ENCODE data around the gene GPC5.
"Not testable (repeated sequence)": the region's sequence is repeated elsewhere in the genome, so short reads cannot be mapped to it uniquely, and the experiment has no call there.

Gene GPC5

GRCh38 chr13:92734545-92734944, 1336.1 kb downstream of the GPC5 start:
- no peak for DNase-seq (ENCODE audit: low read depth in 2 of 2)

- DNase-seq (ENCODE audit: low read depth in 2 of 2): no peak
These were observed 1337.5 kb downstream of the GPC5 start for GRCh38 chr13:92735909-92736308.

- no peak for DNase-seq (ENCODE audit: low read depth in 2 of 2)
These were observed 1340.9 kb downstream of the GPC5 start for GRCh38 chr13:92739306-92739818.

GRCh38 chr13:92743992-92744391, 1345.6 kb downstream of the GPC5 start:
- DNase-seq (ENCODE audit: low read depth in 2 of 2): no peak

- DNase-seq (ENCODE audit: low read depth in 2 of 2): no peak
These were observed 1346.8 kb downstream of the GPC5 start for GRCh38 chr13:92745258-92745657.

GRCh38 chr13:92752705-92753104, 1354.3 kb downstream of the GPC5 start:
- not testable (repeated sequence) for DNase-seq (ENCODE audit: low read depth in 2 of 2)

GRCh38 chr13:92761710-92762109, 1363.3 kb downstream of the GPC5 start:
- no peak for DNase-seq (ENCODE audit: low read depth in 2 of 2)

GRCh38 chr13:92767468-92767867, 1369.0 kb downstream of the GPC5 start:
- DNase-seq (ENCODE audit: low read depth in 2 of 2): no peak

- no peak for DNase-seq (ENCODE audit: low read depth in 2 of 2)
These were observed 1370.2 kb downstream of the GPC5 start for GRCh38 chr13:92768602-92769001.

GRCh38 chr13:92769046-92769445, 1370.6 kb downstream of the GPC5 start:
- no peak for DNase-seq (ENCODE audit: low read depth in 2 of 2)

- DNase-seq (ENCODE audit: low read depth in 2 of 2): no peak
These were observed 1377.2 kb downstream of the GPC5 start for GRCh38 chr13:92775658-92776057.

GRCh38 chr13:92781965-92782690, 1383.7 kb downstream of the GPC5 start:
- no peak for DNase-seq (ENCODE audit: low read depth in 2 of 2)

- DNase-seq (ENCODE audit: low read depth in 2 of 2): no peak
These were observed 1404.4 kb downstream of the GPC5 start for GRCh38 chr13:92802776-92803175.

GRCh38 chr13:92804346-92804745, 1405.9 kb downstream of the GPC5 start:
- DNase-seq (ENCODE audit: low read depth in 2 of 2): no peak

GRCh38 chr13:92804926-92805325, 1406.5 kb downstream of the GPC5 start:
- DNase-seq (ENCODE audit: low read depth in 2 of 2): no peak

GRCh38 chr13:92805766-92806165, 1407.3 kb downstream of the GPC5 start:
- no peak for DNase-seq (ENCODE audit: low read depth in 2 of 2)

GRCh38 chr13:92806215-92806614, 1407.8 kb downstream of the GPC5 start:
- DNase-seq (ENCODE audit: low read depth in 2 of 2): no peak

- DNase-seq (ENCODE audit: low read depth in 2 of 2): no peak
These were observed 1408.9 kb downstream of the GPC5 start for GRCh38 chr13:92807353-92807752.

GRCh38 chr13:92807966-92808365, 1409.5 kb downstream of the GPC5 start:
- DNase-seq (ENCODE audit: low read depth in 2 of 2): no peak

- DNase-seq (ENCODE audit: low read depth in 2 of 2): no peak
These were observed 1422.9 kb downstream of the GPC5 start for GRCh38 chr13:92821324-92821723.

GRCh38 chr13:92823059-92823458, 1424.6 kb downstream of the GPC5 start:
- no peak for DNase-seq (ENCODE audit: low read depth in 2 of 2)

- DNase-seq (ENCODE audit: low read depth in 2 of 2): no peak
These were observed 1427.6 kb downstream of the GPC5 start for GRCh38 chr13:92825938-92826596.

- DNase-seq (ENCODE audit: low read depth in 2 of 2): no peak
These were observed 1429.1 kb downstream of the GPC5 start for GRCh38 chr13:92827503-92827902.
